Type B pancreatic cell (in vitro differentiated cells): Measurements from ENCODE around the gene CYSTM1. TPM values are rescaled to one million over a fixed set of nuclear protein-coding genes. Genes with fewer than 3 reads are reported as not detected.
A peak's percentile ranks its signal among the peaks of the same experiment; 100 is the strongest.
"Not testable (repeated sequence)": the region's sequence is repeated elsewhere in the genome, so short reads cannot be mapped to it uniquely, and the experiment has no call there.

Source experiments
- DNase-seq: peaks from one replicate; pipeline ENCODE4 v3.0.0; 2021; ENCODE audit warnings: mixed read lengths; ENCODE audit not compliant: unreplicated experiment; ENCODE audit errors: extremely low spot score
- H3K27ac Mint-ChIP-seq: 2 replicates; pipeline ENCODE4 v1.8.0; 2021; ENCODE audit warnings: mild to moderate bottlenecking, mixed read lengths
- H3K27me3 Mint-ChIP-seq: 2 replicates; pipeline ENCODE4 v1.8.0; 2021; ENCODE audit warnings: mixed read lengths
- H3K36me3 Mint-ChIP-seq: 2 replicates; pipeline ENCODE4 v1.8.0; 2021; ENCODE audit warnings: mixed read lengths
- H3K4me1 Mint-ChIP-seq: one replicate; pipeline ENCODE4 v1.8.0; 2021; ENCODE audit warnings: mixed read lengths; ENCODE audit not compliant: unreplicated experiment
- H3K4me3 Mint-ChIP-seq: 2 replicates; pipeline ENCODE4 v1.8.0; 2021; ENCODE audit warnings: mild to moderate bottlenecking, mixed read lengths
- H3K9me3 Mint-ChIP-seq: 2 replicates; pipeline ENCODE4 v1.8.0; 2021; ENCODE audit warnings: mixed read lengths
- CTCF ChIP-seq: fragments of 200-600 bp; sonication (generic); conservative IDR thresholded peaks from 2 replicates; pipeline ENCODE4 v1.5.0; 2021; ENCODE audit warnings: antibody characterized with exemption, mild to moderate bottlenecking
- total RNA-seq: library from RNA; stranded (reverse); gene quantifications from 2 replicates; pipeline ENCODE4 v1.2.1, GENCODE V29; 2021; ENCODE audit warnings: low replicate concordance

Gene CYSTM1
- total RNA-seq, 1 donor from 2014 or later = 73.5 TPM

- Mint-ChIP-seq H3K4me3 (no peak overlapping the region), H3K27ac (no peak overlapping the region), H3K36me3 (no peaks in the 10 kb centered on the region), H3K4me1 (peaks cover 9% of the 10 kb centered on the region), H3K9me3 (no peaks in the 10 kb centered on the region), H3K27me3 (peaks cover 46% of the 10 kb centered on the region)
- DNase-seq = no peak
- no peak for TF ChIP-seq CTCF
Observed at GRCh38 chr5:140150201-140150600, 24.8 kb upstream of the CYSTM1 start.

DNA sequence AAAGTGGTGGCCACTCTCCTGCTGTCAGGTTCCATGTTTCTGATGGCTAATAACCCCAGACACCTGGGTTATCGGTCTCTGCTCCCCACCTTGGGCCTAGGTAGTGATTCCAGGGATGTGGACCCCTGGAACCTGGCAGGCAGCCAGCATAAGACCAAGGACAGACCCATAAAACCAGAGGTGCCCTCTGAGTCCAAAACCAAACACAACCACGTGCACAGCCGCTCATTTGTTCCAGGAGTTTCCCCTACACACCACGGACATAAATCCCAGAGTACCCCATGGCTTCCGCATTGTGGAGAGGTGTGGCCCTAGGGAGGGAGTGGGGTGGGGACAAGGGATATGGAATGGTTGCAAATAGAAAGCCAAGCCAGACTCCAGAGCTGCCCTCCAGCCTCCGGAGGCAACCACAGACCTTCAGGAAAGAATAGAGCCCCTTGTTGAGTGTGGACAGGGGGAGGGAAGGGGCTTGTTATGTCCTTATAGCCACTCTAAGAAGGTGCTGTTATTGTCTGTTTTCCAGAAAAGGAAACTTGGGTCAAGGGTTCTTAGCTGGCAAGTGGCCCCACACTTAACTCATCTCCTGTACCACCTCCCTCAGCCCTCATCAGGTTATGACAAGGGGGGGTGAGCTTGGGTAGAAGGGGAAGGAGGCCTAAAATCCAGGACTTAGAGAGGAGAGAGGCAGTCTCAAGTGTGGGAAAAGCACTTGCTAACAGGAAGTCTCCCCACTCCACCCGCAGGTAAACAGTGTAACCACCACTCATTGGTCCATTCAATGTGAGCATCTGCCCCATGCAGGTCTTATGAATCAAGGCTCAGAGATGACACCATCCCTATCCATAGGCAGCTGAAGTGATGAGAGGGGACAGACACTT, 23.6 kb upstream of the CYSTM1 start:
- H3K4me3 Mint-ChIP-seq = peak overlapping the region; percentile 60
- TF ChIP-seq CTCF = no peak
- H3K27ac Mint-ChIP-seq = peak overlapping the region; percentile 69
- DNase-seq = no peak
- peaks cover 37% of the 10 kb centered on the region for H3K27me3 Mint-ChIP-seq
- peaks cover 10% of the 10 kb centered on the region for H3K4me1 Mint-ChIP-seq
- H3K9me3 Mint-ChIP-seq = no peaks in the 10 kb centered on the region
- no peaks in the 10 kb centered on the region for H3K36me3 Mint-ChIP-seq

DNA sequence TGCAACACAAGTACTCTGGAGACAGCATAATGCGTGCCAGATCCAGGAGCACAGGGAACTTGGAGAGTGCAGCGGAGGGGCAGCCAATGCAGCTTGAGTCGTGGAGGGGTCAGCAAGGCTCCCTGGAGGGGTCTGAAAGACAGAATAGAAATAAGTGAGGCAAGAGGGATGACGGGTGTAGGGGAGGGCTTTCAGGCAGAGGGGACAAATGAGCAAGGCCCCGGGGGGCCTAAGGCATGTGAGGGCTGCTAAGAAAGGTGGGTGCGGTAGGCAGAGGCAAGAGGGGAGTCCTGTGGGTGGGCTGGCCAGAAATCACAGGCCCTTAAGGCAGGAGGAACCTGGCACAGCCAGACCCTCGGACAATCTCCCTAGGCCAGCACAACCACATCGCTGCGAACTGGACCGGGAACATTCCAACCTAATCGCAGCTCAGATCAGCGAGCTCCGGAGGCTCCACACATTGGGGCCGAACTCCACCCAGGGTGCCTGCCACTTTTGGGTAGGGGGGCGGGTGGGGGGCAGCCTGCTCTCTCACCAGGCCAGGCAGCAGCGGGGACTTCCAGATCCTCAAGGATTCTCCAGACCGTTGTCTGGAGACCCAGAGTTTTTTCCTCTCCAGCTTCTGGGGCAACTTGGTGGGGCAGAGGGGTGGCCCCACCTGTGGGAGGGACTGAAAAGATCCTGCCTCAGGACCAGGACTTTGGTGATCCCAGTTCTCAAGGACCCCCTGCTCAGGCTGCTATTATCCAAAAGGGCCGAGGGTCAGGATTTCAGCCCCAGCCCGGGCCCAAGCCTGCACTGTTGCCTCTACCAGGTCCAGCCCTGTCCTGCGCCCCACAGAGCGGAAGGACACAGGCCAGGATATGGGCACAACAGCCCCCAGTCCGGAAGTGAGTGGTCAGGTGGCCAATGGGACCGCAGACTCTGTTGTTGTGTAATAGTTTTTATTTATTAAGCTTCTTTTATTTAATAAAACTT, 22.7 kb upstream of the CYSTM1 start:
- TF ChIP-seq CTCF = no peak
- Mint-ChIP-seq H3K9me3 (no peaks in the 10 kb centered on the region), H3K4me3 (peak overlapping the region; percentile 60), H3K27me3 (peaks cover 27% of the 10 kb centered on the region), H3K36me3 (no peaks in the 10 kb centered on the region), H3K27ac (peak overlapping the region; percentile 69), H3K4me1 (peaks cover 14% of the 10 kb centered on the region)
- DNase-seq = no peak

- no peak for DNase-seq
- no peaks in the 10 kb centered on the region for H3K36me3 Mint-ChIP-seq
- H3K4me3 Mint-ChIP-seq = no peak overlapping the region
- no peak overlapping the region for H3K27ac Mint-ChIP-seq
- peaks cover 14% of the 10 kb centered on the region for H3K4me1 Mint-ChIP-seq
- H3K27me3 Mint-ChIP-seq = peaks cover 18% of the 10 kb centered on the region
- no peaks in the 10 kb centered on the region for H3K9me3 Mint-ChIP-seq
- TF ChIP-seq CTCF = no peak
Observed at GRCh38 chr5:140153255-140153654, 21.7 kb upstream of the CYSTM1 start.

DNA sequence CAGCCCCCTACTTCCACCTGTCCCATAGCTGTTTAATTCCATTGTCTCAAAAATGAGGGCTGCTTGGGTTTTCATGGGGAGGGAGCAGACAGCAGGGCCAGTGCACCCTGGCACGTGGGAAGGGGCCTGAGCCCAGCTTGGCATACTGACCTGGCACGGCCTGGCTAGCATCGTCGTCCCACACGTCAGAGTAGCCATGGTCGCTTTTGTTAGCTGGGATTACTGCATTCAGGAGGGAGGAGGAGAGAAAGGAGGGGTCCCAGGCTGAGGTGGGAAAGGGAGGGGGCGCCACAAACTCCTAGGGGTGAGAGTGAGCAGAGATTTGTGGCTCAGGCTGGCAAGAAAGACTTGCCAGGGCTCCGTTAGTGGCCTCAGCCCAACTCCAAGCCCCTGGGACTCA, 21.1 kb upstream of the CYSTM1 start:
- Mint-ChIP-seq H3K27ac (no peak overlapping the region), H3K36me3 (no peaks in the 10 kb centered on the region), H3K4me3 (no peak overlapping the region), H3K27me3 (peaks cover 18% of the 10 kb centered on the region), H3K9me3 (no peaks in the 10 kb centered on the region), H3K4me1 (peaks cover 14% of the 10 kb centered on the region)
- DNase-seq = no peak
- no peak for TF ChIP-seq CTCF

- not testable (repeated sequence) for H3K27ac Mint-ChIP-seq, H3K36me3 Mint-ChIP-seq, H3K4me3 Mint-ChIP-seq, DNase-seq, H3K9me3 Mint-ChIP-seq
- peaks cover 14% of the 10 kb centered on the region for H3K4me1 Mint-ChIP-seq
- peaks cover 22% of the 10 kb centered on the region for H3K27me3 Mint-ChIP-seq
Observed at GRCh38 chr5:140154710-140155381, 20.1 kb upstream of the CYSTM1 start.
